Measurements from ENCODE around the gene CDKN2D. TPM values are rescaled to one million over a fixed set of nuclear protein-coding genes. Genes with fewer than 3 reads are reported as not detected.

The CDKN2D gene
- 17.1 and 22.5 TPM in 2 replicates for total RNA-seq (2014; rRNA removed)
- Bru-seq, nascent RNA: percentile 50 among the genes with signal in this experiment
- BruChase-seq, experiment 1, labeled RNA remaining after a 6-hour chase: percentile 76 among the genes with signal in this experiment
- percentile 64 among the genes with signal in this experiment for BruChase-seq, experiment 2, labeled RNA remaining after a 2-hour chase
- long read RNA-seq, transcript CDKN2D-202 (2 exons, 1,422 nt): major isoform, 20 of 36 reads
- long read RNA-seq, partial matches to known transcripts: 13 of 36 reads
- long read RNA-seq, other reads (novel, unspliced or antisense): 0 of 36 reads

- peak; percentile 87 for ATAC-seq
- peak within 1 kb of the TSS; percentile 84 for H3K27ac ChIP-seq (ENCODE audit: low read length)
- no peaks in the 10 kb centered on the region for H4K20me1 ChIP-seq (ENCODE audit: low read length)
- H3K9me3 ChIP-seq (ENCODE audit: low read length): no peaks in the 10 kb centered on the region
- H3K4me3 ChIP-seq (ENCODE audit: low read length): peak within 1 kb of the TSS; percentile 72
- BruUV-seq (replicated peaks): TSS peak; percentile 92
- no peaks in the 10 kb centered on the region for H3K27me3 ChIP-seq (ENCODE audit: low read length)
- no peak for TF ChIP-seq CTCF (conservative IDR thresholded peaks at IDR 0.05; ENCODE audit: low read depth, low read length)
- no peak for TF ChIP-seq EZH2phosphoT487 (IDR thresholded peaks at IDR 0.05; ENCODE audit: borderline replicate concordance, low read length)
- no peak for TF ChIP-seq EZH2 (IDR thresholded peaks at IDR 0.05; ENCODE audit: low read length, unreplicated experiment)
- H3K4me1 ChIP-seq (ENCODE audit: insufficient read depth, low read length): peaks cover 32% of the 10 kb centered on the region
- H3F3A ChIP-seq (ENCODE audit: low read length, unreplicated experiment): no peaks in the 10 kb centered on the region
- peaks cover 29% of the 10 kb centered on the region for H3K79me2 ChIP-seq (ENCODE audit: low read length)
- intact Hi-C loops (cut with micrococcal nuclease): loop anchor here (1.0 kb wide), 1 partner anchor 28 kb away; no protein-coding TSS in a partner anchor
- H3K4me2 ChIP-seq (ENCODE audit: low read length): peak within 1 kb of the TSS; percentile 87
- ChIA-PET POLR2A (ENCODE audit: unreplicated experiment) (interaction anchor here (0.6 kb wide), 1 partner anchor 26 kb away, joined by 3 read pairs; no protein-coding TSS in a partner anchor), CTCF (no interaction called here)
- H3K36me3 ChIP-seq (ENCODE audit: low read depth, low read length): no peaks in the 10 kb centered on the region
- peak; percentile 100 for DNase-seq
- no peaks in the 10 kb centered on the region for H3K9me2 ChIP-seq (replicated peaks; ENCODE audit: low read length)
- H3K9ac ChIP-seq (ENCODE audit: low read length): peak within 1 kb of the TSS; percentile 94
- H2AFZ ChIP-seq (ENCODE audit: low read length): peak within 1 kb of the TSS; percentile 89
Measured at GRCh38 chr19:10568826-10569651, at the start of gene CDKN2D. CDKN2D (minus strand) TSS chr19:10568979; CDS start chr19:10568653, 326 bp downstream.

- Histone ChIP-seq H3K9me3 (ENCODE audit: low read length) (no peaks in the 10 kb centered on the region), H3K4me3 (ENCODE audit: low read length) (peak overlapping the region; percentile 40), H3K27ac (ENCODE audit: low read length) (peak overlapping the region; percentile 55), H3K36me3 (ENCODE audit: low read depth, low read length) (no peaks in the 10 kb centered on the region), H3K79me2 (ENCODE audit: low read length) (no peaks in the 10 kb centered on the region), H2AFZ (ENCODE audit: low read length) (peak overlapping the region; percentile 73), H3F3A (ENCODE audit: low read length, unreplicated experiment) (no peaks in the 10 kb centered on the region), H4K20me1 (ENCODE audit: low read length) (no peaks in the 10 kb centered on the region), H3K4me2 (ENCODE audit: low read length) (peak overlapping the region; percentile 77), H3K9me2 (replicated peaks; ENCODE audit: low read length) (no peaks in the 10 kb centered on the region), H3K9ac (ENCODE audit: low read length) (no peak overlapping the region), H3K27me3 (ENCODE audit: low read length) (no peaks in the 10 kb centered on the region), H3K4me1 (ENCODE audit: insufficient read depth, low read length) (peaks cover 18% of the 10 kb centered on the region)
- no TSS peak for BruUV-seq (replicated peaks)
- ATAC-seq (peak; percentile 93), DNase-seq (peak; percentile 92)
- TF ChIP-seq EZH2phosphoT487 (IDR thresholded peaks at IDR 0.05; ENCODE audit: borderline replicate concordance, low read length): no peak
- no peak for TF ChIP-seq CTCF (conservative IDR thresholded peaks at IDR 0.05; ENCODE audit: low read depth, low read length)
- no peak for TF ChIP-seq EZH2 (IDR thresholded peaks at IDR 0.05; ENCODE audit: low read length, unreplicated experiment)
- intact Hi-C loops (cut with micrococcal nuclease): no loop called here
- ChIA-PET POLR2A (ENCODE audit: unreplicated experiment) (no interaction called here), CTCF (interaction anchor here (0.6 to 1.0 kb wide), 2 partner anchors 27 to 35 kb away, joined by 4 to 5 read pairs; no protein-coding TSS in a partner anchor)
Measured at GRCh38 chr19:10617409-10618121, 48.8 kb upstream of the CDKN2D start.
